Kidney (tissue), 14 donors: ENCODE measurements around the gene BLOC1S1. TPM values are rescaled to one million over a fixed set of nuclear protein-coding genes. Genes with fewer than 3 reads are reported as not detected.

Experiments used
- DNase-seq, 5 donors: peaks; one replicate each; pipeline ENCODE4 v3.0.0-alpha.2; 2013 to 2020
- FAIRE-seq: peaks from 2 replicates; lab custom pipeline; 2012; peaks lifted over from hg19 to GRCh38; lab: Jason Lieb, UNC
- H3K27ac ChIP-seq, 2 donors: one replicate each; pipeline ENCODE4 v1.7.0; 2013; ENCODE audit warnings: low read depth in 2 of 2, low read length in 2 of 2, inconsistent platforms in 1 of 2
- H3K27me3 ChIP-seq: one replicate; pipeline ENCODE4 v1.7.1; 2013; ENCODE audit warnings: low read length, inconsistent platforms; ENCODE audit not compliant: control insufficient read depth, insufficient read depth
- H3K36me3 ChIP-seq, 3 donors: one replicate each; pipeline versions ENCODE4 v1.7.0 to v1.7.1; 2013; ENCODE audit warnings: low read length in 3 of 3, control low read depth in 1 of 3, inconsistent platforms in 1 of 3; ENCODE audit not compliant: insufficient read depth in 3 of 3, control insufficient read depth in 2 of 3
- H3K4me1 ChIP-seq, 3 donors: one replicate each; pipeline versions ENCODE4 v1.7.0 to v1.7.1; 2013; ENCODE audit warnings: low read length in 3 of 3, inconsistent platforms in 1 of 3, low read depth in 1 of 3; ENCODE audit not compliant: control insufficient read depth in 2 of 3, insufficient read depth in 2 of 3
- H3K4me3 ChIP-seq, 3 donors: one replicate each; pipeline versions ENCODE4 v1.7.0 to v1.8.1; 2013; ENCODE audit warnings: low read length in 3 of 3, control low read depth in 1 of 3, inconsistent platforms in 1 of 3
- H3K9ac ChIP-seq, 3 donors: one replicate each; pipeline versions ENCODE4 v1.7.0 to v1.7.1; 2013; ENCODE audit warnings: low read length in 3 of 3, control low read depth in 1 of 3, inconsistent platforms in 1 of 3
- H3K9me3 ChIP-seq, 3 donors: one replicate each; pipeline versions ENCODE4 v1.7.0 to v1.7.1; 2013; ENCODE audit warnings: low read length in 3 of 3, control low read depth in 1 of 3, inconsistent platforms in 1 of 3; ENCODE audit not compliant: control insufficient read depth in 2 of 3, insufficient read depth in 1 of 3
- CTCF ChIP-seq: IDR thresholded peaks from 3 replicates; pipeline ENCODE4 v1.5.1; 2012; ENCODE audit warnings: mild to moderate bottlenecking, moderate library complexity, borderline replicate concordance; ENCODE audit not compliant: insufficient read depth; ENCODE audit errors: extremely low read depth
- intact Hi-C: fragments of 100-400 bp; cut with DNase I; formaldehyde crosslinking; loops from one replicate; pipeline ENCODE4 v1.11.1; 2022
- polyA plus RNA-seq: library from polyadenylated mRNA; stranded (reverse); fragments of 350-450 nt; fragmentation: Illumina TruSeq; extraction: RNeasy Lipid Tissue Mini Kit (QIAGEN cat#74804); gene quantifications from one replicate; pipeline ENCODE4 v1.2.3, GENCODE V29; 2014; ENCODE audit warnings: low read depth, low replicate concordance; ENCODE audit not compliant: insufficient read depth
- total RNA-seq: library from RNA; stranded (reverse); fragmentation: NEBNext Ultra II Directional; extraction: Animal tissue kit (Norgen Biotek cat#: 25700); gene quantifications from one replicate; pipeline ENCODE4 v1.2.1, GENCODE V29; 2021
- donor health status: control.
- donor health status: control.
- donor health status: control.
- donor health status: control.
- donor health status: control.
- donor health status: DM: yes; HTN: yes; CAD: no.
- donor health status: Normal renal cell carcinoma (clear cell type).

BLOC1S1 gene
- total and polyA plus RNA-seq, 2 donors from 2014 or later = 116 to 451 TPM

DNA sequence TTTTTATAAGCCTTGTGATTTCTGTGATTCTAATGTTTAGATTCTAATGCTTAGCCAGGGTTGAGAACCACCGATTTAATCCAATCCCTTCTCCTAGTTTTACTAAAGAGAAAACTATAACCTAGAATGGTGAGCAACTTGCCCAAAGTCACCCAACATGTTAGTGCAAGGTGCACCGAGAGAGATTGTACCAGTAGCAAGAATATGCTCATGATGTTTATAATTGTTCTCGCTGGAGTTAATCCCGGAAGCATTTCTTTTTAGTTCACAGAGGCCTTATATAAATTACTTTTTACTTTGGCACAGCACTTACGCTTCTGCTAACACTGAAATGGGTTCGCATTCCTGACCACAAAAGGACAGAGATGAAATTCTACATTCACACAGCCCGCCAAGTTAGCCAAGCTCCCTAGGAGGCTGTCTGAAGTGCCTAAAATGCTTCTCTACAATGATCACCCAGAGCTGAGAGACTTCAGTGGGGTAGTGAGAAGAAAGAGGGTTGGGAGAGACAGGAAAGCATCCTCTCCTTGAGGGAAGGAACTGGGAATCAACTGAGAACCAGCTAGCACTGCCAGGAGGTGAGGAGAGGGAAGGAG is 579 bp upstream of the BLOC1S1 start:
- Histone ChIP-seq H3K4me3 (peak overlapping the region; percentile 79 to 91 (median 83)), H3K36me3 (peaks cover 0 to 2% (median 0%) of the 10 kb centered on the region in 3 donors), H3K9ac (peak overlapping the region; percentile 62 to 85 (median 78)), H3K27me3 (no peaks in the 10 kb centered on the region), H3K9me3 (no peaks in the 10 kb centered on the region), H3K27ac (peak overlapping the region; percentile 77 to 89), H3K4me1 (peaks cover 7 to 26% (median 21%) of the 10 kb centered on the region in 3 donors)
- DNase-seq (no peak), FAIRE-seq (no peak)
- intact Hi-C loops = no loop called here
- no peak for TF ChIP-seq CTCF

GRCh38 chr12:55716582-55716957 is 724 bp downstream of the BLOC1S1 start:
- Histone ChIP-seq H3K4me3 (peak overlapping the region; percentile 79 to 91 (median 83)), H3K9me3 (no peaks in the 10 kb centered on the region), H3K9ac (peak overlapping the region; percentile 58 to 85 (median 78)), H3K36me3 (peaks cover 0 to 2% (median 0%) of the 10 kb centered on the region in 3 donors), H3K27ac (peak overlapping the region; percentile 77 to 89), H3K4me1 (peaks cover 7 to 37% (median 27%) of the 10 kb centered on the region in 3 donors), H3K27me3 (no peaks in the 10 kb centered on the region)
- no peak for TF ChIP-seq CTCF
- FAIRE-seq = no peak
- no peak for DNase-seq
- intact Hi-C loops = no loop called here

- Histone ChIP-seq H3K4me3 (peak overlapping the region; percentile 79 to 91 (median 83)), H3K9ac (peak overlapping the region in 2 of 3 donors; percentile 5 to 85), H3K4me1 (peaks cover 7 to 37% (median 27%) of the 10 kb centered on the region in 3 donors), H3K36me3 (peaks cover 0 to 2% (median 0%) of the 10 kb centered on the region in 3 donors), H3K27me3 (no peaks in the 10 kb centered on the region), H3K27ac (peak overlapping the region; percentile 77 to 89), H3K9me3 (no peaks in the 10 kb centered on the region)
- no peak for TF ChIP-seq CTCF
- no peak for FAIRE-seq
- peak in 1 of 5 donors; percentile 59 for DNase-seq
- intact Hi-C loops = no loop called here
Measured at GRCh38 chr12:55717011-55718007, 1.5 kb downstream of the BLOC1S1 start.
